GM10248 (cell line): ENCODE data around the gene DBH.

Experiments used
- CTCF ChIA-PET: fragments of 300-600 bp; sonication (Branson Sonifier 250); formaldehyde crosslinking; extraction: SDS; loops from one replicate; lab custom pipeline; 2021; ENCODE audit warnings: antibody characterized with exemption; lab: Yijun Ruan, JAX
- POLR2A ChIA-PET: fragments of 350-650 bp; sonication (Branson Sonifier 250); formaldehyde crosslinking; extraction: SDS; loops from one replicate; lab custom pipeline; 2020; ENCODE audit warnings: antibody characterized with exemption; lab: Yijun Ruan, JAX
- DNase-seq: peaks from one replicate; pipeline ENCODE4 v3.0.0; 2012; ENCODE audit errors: extremely low spot score
- TF ChIP-seq, protein P1 (sequence below): IDR thresholded peaks from 2 replicates; pipeline ENCODE4 v1.5.1; 2012; ENCODE audit warnings: mild to moderate bottlenecking, low read depth; ENCODE audit errors: extremely low read depth, missing control alignments, control extremely low read depth

Gene DBH

GRCh38 chr9:133654736-133655657, 18.8 kb downstream of the DBH start:
- ChIA-PET POLR2A (no interaction called here), CTCF (no interaction called here)
- no peak for DNase-seq
- TF ChIP-seq, protein P1, sequence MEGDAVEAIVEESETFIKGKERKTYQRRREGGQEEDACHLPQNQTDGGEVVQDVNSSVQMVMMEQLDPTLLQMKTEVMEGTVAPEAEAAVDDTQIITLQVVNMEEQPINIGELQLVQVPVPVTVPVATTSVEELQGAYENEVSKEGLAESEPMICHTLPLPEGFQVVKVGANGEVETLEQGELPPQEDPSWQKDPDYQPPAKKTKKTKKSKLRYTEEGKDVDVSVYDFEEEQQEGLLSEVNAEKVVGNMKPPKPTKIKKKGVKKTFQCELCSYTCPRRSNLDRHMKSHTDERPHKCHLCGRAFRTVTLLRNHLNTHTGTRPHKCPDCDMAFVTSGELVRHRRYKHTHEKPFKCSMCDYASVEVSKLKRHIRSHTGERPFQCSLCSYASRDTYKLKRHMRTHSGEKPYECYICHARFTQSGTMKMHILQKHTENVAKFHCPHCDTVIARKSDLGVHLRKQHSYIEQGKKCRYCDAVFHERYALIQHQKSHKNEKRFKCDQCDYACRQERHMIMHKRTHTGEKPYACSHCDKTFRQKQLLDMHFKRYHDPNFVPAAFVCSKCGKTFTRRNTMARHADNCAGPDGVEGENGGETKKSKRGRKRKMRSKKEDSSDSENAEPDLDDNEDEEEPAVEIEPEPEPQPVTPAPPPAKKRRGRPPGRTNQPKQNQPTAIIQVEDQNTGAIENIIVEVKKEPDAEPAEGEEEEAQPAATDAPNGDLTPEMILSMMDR = no peak

GRCh38 chr9:133655701-133656100, 19.5 kb downstream of the DBH start:
- no peak for DNase-seq
- CTCF ChIA-PET = no interaction called here
- POLR2A ChIA-PET = no interaction called here

DNA sequence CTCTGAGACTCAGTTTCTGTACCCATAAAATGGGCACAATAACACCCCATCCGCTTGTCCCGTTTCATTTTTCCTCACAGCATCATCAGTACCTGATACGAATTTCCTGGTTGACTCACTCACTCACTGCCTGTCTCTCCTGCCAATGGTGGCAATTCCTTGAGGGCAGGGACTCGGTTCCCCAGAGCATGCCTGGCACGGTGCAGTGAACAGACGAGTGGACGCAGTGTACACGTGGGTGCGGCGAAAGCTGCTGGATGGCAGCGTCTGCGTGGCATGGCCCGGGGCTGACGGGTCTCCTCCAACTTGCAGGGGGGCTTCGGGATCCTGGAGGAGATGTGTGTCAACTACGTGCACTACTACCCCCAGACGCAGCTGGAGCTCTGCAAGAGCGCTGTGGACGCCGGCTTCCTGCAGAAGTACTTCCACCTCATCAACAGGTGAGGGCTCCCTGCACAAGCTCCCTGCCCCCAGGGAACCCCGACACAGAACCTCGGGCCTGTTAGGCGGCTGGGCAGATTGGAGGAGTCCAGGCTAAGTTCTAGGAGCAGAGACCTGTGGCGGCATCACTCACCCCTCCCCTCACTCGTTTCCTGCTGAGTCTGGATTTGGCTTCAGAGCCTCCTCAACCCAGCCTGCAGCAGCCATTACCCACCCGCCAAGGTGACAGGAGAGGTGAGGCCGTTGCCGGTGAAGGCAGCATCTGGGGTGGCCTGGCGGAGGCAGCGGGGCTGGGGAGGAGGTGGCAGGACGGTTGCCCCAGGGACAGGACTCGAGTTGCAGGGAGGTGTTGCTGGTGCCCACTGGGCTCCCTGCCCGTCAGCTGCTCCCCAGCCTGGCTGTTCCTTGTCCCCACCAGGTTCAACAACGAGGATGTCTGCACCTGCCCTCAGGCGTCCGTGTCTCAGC, 20.3 kb downstream of the DBH start:
- TF ChIP-seq, protein P1 = no peak
- ChIA-PET CTCF (no interaction called here), POLR2A (no interaction called here)
- no peak for DNase-seq

More at GRCh38 chr9:133655701-133656100, 19.5 kb downstream of the DBH start:
- TF ChIP-seq, protein P1 = no peak

DNA sequence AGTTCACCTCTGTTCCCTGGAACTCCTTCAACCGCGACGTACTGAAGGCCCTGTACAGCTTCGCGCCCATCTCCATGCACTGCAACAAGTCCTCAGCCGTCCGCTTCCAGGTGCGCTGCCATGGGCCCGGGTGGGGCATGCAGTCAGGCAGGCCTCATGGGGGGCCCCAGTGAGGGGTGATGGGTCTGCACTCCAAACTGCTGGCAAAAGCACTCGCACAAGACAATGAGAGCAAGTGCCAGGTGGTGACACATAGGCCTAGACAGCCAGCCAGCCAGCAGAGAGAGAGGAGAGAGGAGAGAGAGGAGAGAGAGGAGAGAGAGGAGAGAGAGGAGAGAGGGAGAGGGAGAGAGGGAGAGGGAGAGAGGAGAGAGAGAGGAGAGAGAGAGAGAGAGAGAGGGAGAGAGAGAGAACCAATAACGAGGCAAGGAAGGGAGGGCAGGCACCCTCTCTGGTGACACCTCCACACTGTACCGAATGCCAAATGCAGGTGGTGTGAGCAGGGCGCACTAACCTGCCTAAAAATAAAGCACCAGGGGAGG, 21.0 kb downstream of the DBH start:
- CTCF ChIA-PET = no interaction called here
- POLR2A ChIA-PET = no interaction called here
- TF ChIP-seq, protein P1 = no peak
- no peak for DNase-seq

GRCh38 chr9:133658442-133659431, 22.6 kb downstream of the DBH start:
- ChIA-PET POLR2A (no interaction called here), CTCF (no interaction called here)
- TF ChIP-seq, protein P1 = no peak
- no peak for DNase-seq
